Hypothalamus (tissue), 51 donors: ENCODE data around the gene IFI27L2.

Source experiments
- DNase-seq, 51 donors: peaks; one replicate each; lab custom pipeline; 2025; lab: John Stamatoyannopoulos, UW

The IFI27L2 gene

DNA sequence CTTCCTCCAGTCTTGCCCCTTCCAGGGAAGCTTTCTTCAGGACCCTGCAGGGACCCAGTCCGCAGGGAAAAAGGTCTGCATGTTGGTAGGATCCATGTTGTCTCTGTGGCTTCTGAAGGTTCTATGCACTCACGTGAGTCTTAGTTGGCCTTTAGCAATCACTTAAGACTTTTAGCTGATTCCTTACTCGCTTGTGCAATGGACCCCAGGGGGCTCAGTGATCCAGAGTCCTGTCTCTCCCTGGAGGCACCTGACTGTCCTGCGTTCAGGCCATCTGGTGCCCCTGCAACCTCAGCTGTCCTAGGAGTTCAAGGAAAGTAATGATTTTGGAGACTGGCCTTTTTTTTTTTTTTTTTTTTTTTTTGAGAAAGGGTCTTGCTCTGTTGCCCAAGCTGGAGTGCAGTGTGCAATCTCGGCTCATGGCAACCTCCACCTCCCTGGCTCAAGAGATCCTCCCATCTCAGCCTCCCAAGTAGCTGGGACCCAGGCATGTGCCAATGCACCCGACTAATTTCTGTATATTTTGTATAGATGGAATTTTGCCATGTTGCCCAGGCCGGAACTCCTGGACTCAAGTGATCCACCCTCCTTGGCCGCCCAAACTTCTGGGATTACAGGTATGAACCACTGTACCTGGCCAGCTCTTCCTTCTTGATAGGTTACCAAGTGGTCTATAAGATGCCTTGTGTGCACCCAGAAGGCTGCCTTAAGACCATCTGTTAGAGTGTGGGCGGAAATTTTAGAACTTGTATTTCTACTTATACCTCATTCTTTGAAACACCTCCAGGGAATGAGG is 4.6 kb downstream of the IFI27L2 start:
- DNase-seq = no peak

DNA sequence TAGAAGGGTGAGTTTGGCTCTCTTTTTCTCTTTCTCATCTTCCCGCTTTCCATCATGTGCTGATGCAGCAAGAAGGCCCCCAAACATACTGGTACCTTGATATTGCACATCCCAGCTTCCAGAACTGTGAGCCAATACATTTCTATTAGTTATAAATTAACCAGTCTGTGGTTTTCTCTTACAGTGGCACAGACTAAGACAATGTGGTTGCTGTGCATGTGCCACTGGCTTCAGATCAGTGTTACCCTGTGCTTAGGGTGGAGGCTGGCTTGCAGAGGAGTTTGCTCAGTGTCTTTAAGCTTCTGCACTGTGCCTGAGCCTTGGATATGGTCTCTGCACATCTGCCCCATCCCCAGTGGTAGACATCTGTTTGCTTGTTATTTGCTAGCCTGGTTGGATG is 5.5 kb downstream of the IFI27L2 start:
- DNase-seq = no peak

DNA sequence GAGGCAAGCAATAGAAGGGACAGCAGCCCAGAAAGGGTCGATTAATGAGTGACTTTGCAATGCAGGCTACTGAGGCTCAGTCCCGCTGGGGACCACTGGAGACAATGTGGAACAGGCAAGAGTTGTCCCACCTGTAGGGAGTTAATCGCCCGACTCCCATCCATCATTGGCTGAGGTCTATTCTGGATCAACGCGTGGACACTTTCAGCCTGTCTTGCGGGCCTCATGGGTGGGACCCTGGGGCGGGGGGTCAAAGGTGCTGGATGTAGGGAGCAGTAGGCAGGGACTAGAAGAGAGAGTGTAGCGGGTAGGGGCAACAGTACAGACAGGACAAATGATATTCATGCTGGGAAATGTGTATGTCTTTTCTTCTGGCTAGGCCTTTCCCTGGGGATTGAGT is 6.1 kb downstream of the IFI27L2 start:
- no peak for DNase-seq

DNA sequence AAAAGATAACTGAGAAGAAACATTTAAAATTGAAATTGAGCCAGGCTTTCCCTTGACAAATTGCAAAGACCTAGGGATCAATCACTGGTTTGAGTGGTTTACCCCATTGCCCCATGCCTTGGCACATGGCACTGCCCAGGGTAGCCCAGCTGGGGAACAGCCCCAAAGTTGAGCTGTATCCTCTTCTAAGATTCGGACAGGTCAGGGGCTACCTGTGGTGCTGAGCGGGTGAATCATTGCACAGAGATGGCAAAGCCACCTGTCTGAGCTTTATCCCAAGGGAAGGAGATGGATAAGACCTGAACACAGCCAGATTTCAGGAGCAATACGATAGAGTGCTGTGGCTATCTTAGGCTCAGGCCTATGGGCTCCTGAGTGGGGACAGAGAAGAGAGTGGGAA is 7.0 kb downstream of the IFI27L2 start:
- no peak for DNase-seq

DNA sequence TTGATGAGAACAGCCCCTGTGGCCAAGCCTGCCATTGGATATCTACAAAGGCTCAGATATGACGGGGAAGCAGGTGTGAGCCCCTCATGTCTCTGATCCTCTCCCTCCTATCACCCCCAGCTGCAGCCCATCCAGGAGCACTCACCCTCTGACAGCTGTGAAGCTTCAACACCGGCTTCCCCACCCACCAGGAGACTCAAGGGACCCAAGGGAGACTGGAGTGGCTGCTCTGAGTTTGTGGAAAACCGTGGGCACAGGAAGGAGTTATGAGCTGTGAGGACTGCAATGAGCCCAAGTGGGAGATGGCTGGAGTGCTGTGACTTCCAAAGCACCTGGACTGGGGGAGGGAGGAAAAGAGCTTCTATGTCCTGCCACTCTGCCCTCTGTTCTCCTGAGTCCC is 7.9 kb downstream of the IFI27L2 start:
- no peak for DNase-seq

GRCh38 chr14:94120667-94121340 is 8.6 kb downstream of the IFI27L2 start:
- DNase-seq = no peak

DNA sequence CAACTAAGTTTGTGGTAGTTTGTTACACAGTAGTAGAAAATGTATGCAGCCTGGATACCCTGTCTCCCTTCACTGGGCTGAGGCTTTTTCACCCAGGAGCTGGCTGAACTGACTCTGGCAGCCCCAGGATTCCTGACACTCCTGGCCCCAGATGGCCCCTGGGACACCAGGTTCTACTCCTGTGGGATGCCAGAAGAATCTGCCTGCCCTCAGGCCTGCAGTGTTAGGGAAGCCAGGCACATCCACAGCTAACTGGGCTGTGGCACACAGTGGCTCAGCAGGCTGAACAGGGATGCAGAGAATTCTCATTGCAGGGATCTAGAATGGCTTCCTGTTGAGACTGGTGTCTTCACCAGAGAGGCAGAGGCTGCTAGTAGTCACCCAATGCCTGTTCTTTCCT is 10.3 kb downstream of the IFI27L2 start:
- no peak for DNase-seq

GRCh38 chr14:94117856-94118255 is 11.5 kb downstream of the IFI27L2 start:
- DNase-seq = no peak

DNA sequence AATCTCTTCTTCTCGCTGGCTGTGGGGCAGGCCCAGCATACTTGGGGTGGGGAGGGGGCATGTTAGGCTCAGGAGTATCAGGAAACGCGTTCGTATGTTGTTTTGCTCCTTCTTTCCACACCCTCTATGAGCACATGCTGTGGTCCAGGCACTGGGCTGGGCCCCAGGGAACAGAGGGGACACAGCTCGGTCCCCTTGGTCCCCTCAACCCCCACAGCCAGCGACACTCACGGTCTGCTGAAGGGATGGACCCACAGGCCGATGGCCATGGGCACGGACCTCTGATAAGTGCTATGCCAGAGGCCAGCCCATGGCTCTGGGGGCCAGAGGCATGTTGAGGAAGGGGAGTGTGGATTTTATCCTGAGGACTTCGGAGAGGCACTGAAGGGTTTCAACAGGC is 12.7 kb downstream of the IFI27L2 start:
- DNase-seq = no peak

DNA sequence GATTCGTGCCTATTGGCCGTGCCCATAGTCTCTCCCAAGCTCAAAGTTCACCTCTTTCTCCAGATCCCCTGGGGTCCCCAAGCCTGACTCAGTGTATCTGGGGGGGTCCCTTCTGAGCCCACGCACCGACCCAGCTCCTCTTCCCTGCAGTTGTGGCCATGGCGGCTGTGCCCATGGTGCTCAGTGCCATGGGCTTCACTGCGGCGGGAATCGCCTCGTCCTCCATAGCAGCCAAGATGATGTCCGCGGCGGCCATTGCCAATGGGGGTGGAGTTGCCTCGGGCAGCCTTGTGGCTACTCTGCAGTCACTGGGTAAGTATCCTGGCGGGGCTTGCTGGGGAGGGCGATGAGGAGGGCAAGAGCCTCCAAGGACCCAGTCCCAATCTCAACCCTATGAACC is 13.8 kb downstream of the IFI27L2 start:
- DNase-seq = no peak

- DNase-seq = peak in 3 of 51 donors; percentile 13 to 24 (median 13)
Observed at GRCh38 chr14:94115058-94115591, 14.3 kb downstream of the IFI27L2 start.

DNA sequence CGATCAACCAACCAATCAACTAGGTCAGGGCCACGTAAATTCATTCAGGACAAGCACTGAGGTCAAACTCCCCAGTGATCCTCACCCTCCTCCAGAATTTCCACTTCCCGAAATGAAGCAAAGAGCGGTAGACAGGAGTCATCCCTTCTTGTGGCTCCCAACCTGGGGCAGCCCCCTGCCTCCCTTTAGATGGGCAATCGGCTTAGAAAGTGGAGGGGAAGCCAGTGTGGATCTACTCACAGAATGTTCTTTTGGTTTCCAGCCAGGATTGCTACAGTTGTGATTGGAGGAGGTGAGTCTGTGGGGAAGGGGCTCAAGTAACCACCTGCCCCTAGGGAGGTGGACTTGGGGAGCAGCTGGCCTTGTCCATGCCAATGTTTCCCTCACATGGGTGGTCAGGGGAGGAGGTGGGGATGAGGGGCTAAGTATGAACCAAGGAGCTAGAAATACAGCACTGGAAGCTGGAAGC is 14.8 kb downstream of the IFI27L2 start:
- DNase-seq = no peak

DNA sequence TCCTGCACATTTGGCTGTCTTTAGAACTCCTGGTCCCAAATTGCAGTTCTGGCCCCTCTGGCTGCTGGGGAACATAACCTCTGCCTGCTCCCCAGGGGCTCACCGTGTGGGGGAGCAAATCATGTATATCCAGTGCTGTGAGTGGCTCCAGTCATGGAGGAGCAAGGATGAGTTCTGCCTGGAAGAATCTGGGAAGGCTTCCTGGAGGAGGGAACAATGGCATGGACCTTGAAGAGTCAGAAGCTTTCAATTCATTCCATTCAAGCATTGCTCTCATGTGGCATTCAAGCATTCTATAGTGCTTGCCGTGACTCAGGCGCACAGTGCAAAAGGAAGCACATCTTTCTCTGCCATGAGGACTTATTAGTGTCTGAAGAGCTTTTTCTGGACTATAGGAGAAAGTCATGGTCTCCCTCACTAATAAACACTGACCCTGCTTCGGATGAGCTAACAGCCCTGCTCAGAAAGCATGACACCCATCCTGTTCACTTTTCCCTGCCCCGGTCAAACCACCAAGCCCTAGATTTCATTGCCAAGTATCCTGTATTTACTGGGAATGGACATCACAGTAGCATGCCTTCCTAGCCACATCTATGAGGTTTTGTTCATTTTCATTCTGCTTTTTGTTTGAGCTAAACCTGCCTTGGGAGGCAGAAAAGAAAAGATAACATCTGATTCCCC is 15.4 kb downstream of the IFI27L2 start:
- no peak for DNase-seq

- peak in 11 of 51 donors; percentile 14 to 38 (median 23) for DNase-seq
Observed at GRCh38 chr14:94113490-94113889, 15.9 kb downstream of the IFI27L2 start.

DNA sequence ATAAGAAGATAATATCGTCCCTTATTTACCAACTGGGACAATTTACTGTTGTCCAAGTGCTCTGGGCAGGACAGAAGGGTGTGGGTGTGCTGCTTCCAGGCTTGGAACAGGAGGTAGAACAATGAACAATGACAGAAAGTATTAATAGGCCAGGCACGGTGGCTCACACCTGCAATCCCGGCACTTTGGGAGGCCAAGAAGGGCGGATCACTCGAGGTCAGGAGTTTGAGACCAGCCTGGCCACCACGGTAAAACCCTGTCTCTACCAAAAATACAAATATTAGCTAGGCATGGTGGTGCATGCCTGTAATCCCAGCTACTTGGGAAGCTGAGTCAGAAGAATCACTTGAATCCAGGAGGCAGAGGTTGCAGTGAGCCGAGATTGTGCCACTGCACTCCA is 16.3 kb downstream of the IFI27L2 start:
- DNase-seq = no peak

DNA sequence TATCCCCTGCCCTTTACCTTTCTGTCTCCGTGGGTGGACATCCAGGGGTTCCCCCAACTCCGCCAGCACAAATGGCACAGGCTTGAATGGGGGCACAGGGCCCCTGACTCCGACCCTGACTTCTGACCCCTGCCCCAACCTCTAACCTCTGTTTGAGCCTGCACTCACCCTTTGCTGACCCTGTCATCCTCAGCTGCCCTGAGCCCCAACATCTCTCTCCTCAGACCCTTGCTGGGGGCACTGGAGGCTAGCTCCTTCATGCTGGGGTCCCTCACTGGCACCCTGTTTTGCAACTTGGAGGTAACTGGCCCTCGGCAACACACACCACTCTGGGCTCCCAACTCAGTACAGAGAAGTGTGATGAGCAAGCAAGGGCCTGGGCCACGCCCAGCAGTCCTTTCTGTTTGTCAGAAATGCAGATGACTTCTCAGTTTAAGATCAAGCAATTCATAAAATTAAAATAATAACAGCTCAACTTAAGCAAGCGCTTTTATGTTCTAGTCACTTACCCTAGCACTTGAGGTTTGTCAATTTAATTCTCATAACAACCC is 16.8 kb downstream of the IFI27L2 start:
- no peak for DNase-seq

- no peak for DNase-seq
Observed at GRCh38 chr14:94111276-94112095, 17.9 kb downstream of the IFI27L2 start.

DNA sequence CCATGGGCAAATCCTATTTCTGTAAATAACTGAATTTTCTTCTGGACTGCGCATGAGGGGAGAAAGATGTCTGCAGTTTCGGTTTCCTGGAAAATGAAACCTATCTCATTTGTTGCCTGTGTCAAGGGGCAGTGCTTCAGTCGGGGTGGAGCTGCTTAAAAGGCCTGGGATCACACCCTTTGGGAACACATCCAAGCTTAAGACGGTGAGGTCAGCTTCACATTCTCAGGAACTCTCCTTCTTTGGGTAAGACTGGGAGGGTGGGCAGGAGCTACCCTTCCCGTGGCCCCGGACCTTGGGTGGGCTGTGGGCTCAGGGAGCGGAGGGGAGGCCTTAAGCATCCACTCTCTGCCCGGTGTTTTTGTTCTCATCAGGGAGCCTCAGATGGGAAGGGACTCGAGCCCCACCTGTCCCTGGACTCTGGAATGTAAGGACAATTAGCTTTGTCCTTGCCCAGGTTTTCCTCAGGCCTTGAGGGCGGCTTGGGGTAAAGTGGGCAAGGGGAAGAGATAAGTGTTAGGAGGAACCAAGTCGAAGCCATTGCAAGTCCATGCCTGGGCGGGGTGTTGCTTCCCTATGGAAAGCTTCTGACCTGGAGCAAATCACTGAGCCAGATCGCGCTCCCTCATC is 18.7 kb downstream of the IFI27L2 start, which contains the start of gene IFI27:
TSS of gene IFI27 (plus strand) at position 185 of the 630 bp plus-strand sequence.
- no peak for DNase-seq

DNA sequence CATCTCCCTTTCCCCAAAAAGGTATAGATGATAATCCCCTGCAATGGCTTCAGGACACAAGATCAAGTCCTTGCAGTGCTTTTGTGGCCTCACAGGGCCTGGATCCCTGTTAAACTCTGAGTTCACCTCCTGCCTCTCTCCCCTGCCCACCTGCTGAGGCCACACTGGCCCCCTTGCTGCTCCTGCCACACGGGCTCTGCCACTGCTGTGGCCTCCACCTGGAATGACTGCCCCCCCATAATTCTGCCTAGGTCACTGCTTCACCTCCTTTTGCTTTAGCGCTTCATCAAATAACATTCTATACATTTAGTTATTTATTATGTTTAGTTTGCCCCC is 19.5 kb downstream of the IFI27L2 start:
- DNase-seq = no peak

DNA sequence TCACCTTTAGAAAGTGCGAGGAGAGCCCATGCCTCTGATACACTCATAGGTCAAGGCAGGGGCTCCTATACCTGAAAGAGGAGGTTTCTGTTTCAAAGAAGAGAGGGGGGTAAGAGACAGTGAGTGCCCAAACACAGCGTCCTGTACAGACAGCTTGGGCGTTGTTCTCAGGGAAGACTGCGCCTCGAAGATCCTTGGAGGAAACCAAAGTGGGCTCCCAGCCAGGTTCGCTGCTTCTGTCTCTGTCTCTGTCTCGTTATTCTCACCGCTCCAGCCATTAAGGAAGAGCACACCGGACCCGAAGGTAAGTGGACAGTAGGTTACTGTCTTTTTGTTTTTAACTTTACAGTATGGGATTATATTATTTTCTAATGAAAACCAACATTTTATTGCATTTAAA is 24.7 kb downstream of the IFI27L2 start:
- no peak for DNase-seq
